Hair follicular keratinocyte (primary cell): ENCODE data around the gene EPHB6. TPM values are rescaled to one million over a fixed set of nuclear protein-coding genes. Genes with fewer than 3 reads are reported as not detected.

Experiments used
- total RNA-seq: library from RNA; depleted of rRNA; stranded (reverse); fragments of >200 nt; gene quantifications from 2 replicates; pipeline ENCODE4 v1.2.3, GENCODE V29; 2015

EPHB6 gene
- 0.08 TPM in 1 of 2 replicates, not detected in the other for total RNA-seq

GRCh38 chr7:142854372-142855113 is at the start of gene EPHB6:
TSS of gene EPHB6 (plus strand) at chr7:142855076. CDS start at chr7:142863228, 8,152 bp downstream.

GRCh38 chr7:142885311-142886230 is 30.7 kb downstream of the EPHB6 start, which contains the start of gene TRPV6:
TSS of gene TRPV6 (minus strand) at chr7:142885745.

Other genes with a start within 250 kb of the EPHB6 start
- gene PRSS1, start 105.6 kb upstream of the EPHB6 start, total RNA-seq: not detected in 2 replicates
- gene PRSS2, start 84.1 kb upstream of the EPHB6 start, total RNA-seq: not detected in 2 replicates
- gene TRPV6, start 30.7 kb downstream of the EPHB6 start, total RNA-seq: 0.08 TPM in 1 of 2 replicates, not detected in the other
- not detected in 2 replicates for gene TRPV5, start 78.7 kb downstream of the EPHB6 start, total RNA-seq
- not detected in 2 replicates for gene LLCFC1, start 84.4 kb downstream of the EPHB6 start, total RNA-seq
- not detected in 2 replicates for gene KEL, start 107.3 kb downstream of the EPHB6 start, total RNA-seq
- not detected in 2 replicates for gene OR9A2, start 172.1 kb downstream of the EPHB6 start, total RNA-seq
- gene OR6V1, start 197.3 kb downstream of the EPHB6 start, total RNA-seq: not detected in 2 replicates